ENCODE data around the gene GJA3. TPM values are rescaled to one million over a fixed set of nuclear protein-coding genes. Genes with fewer than 3 reads are reported as not detected.

Gene GJA3
- total RNA-seq, 1 donor from 2014 or later: not detected

GRCh38 chr13:20151016-20151415 is 9.8 kb downstream of the GJA3 start:
- ATAC-seq (peak; percentile 21), DNase-seq (no peak)
- no peaks in the 10 kb centered on the region for H3K36me3 ChIP-seq
- intact Hi-C loops (cut with DNase I): no loop called here
- no peak overlapping the region for H3K27ac ChIP-seq
- H3K9me3 ChIP-seq: no peaks in the 10 kb centered on the region
- no peaks in the 10 kb centered on the region for H3K4me1 ChIP-seq
- no peak for TF ChIP-seq CTCF (IDR thresholded peaks at IDR 0.05)
- H3K4me3 ChIP-seq: no peak overlapping the region
- H3K27me3 ChIP-seq: peaks cover 49% of the 10 kb centered on the region

- H3K4me3 ChIP-seq: no peak overlapping the region
- no peak for TF ChIP-seq CTCF (IDR thresholded peaks at IDR 0.05)
- H3K27me3 ChIP-seq: peaks cover 49% of the 10 kb centered on the region
- no peaks in the 10 kb centered on the region for H3K9me3 ChIP-seq
- peak; percentile 7 for ATAC-seq
- intact Hi-C loops (cut with DNase I): no loop called here
- no peaks in the 10 kb centered on the region for H3K36me3 ChIP-seq
- no peak for DNase-seq
- no peak overlapping the region for H3K27ac ChIP-seq
- H3K4me1 ChIP-seq: no peaks in the 10 kb centered on the region
These were observed 10.3 kb downstream of the GJA3 start for GRCh38 chr13:20150561-20150960.

GRCh38 chr13:20149762-20150161 is 11.1 kb downstream of the GJA3 start:
- ATAC-seq: no peak

GRCh38 chr13:20148501-20149183 is 12.2 kb downstream of the GJA3 start:
- peaks cover 47% of the 10 kb centered on the region for H3K27me3 ChIP-seq

More at GRCh38 chr13:20149762-20150161, 11.1 kb downstream of the GJA3 start:
- H3K27me3 ChIP-seq: peaks cover 46% of the 10 kb centered on the region
- H3K9me3 ChIP-seq: no peaks in the 10 kb centered on the region
- no peak overlapping the region for H3K4me3 ChIP-seq
- intact Hi-C loops (cut with DNase I): no loop called here
- H3K27ac ChIP-seq: no peak overlapping the region
- no peaks in the 10 kb centered on the region for H3K4me1 ChIP-seq
- no peak for DNase-seq
- no peaks in the 10 kb centered on the region for H3K36me3 ChIP-seq
- no peak for TF ChIP-seq CTCF (IDR thresholded peaks at IDR 0.05)

GRCh38 chr13:20146381-20146780 is 14.5 kb downstream of the GJA3 start:
- ATAC-seq (no peak), DNase-seq (no peak)
- no peaks in the 10 kb centered on the region for H3K4me1 ChIP-seq
- H3K27ac ChIP-seq: no peak overlapping the region
- no peak for TF ChIP-seq CTCF (IDR thresholded peaks at IDR 0.05)
- H3K36me3 ChIP-seq: no peaks in the 10 kb centered on the region
- no peak overlapping the region for H3K4me3 ChIP-seq
- intact Hi-C loops (cut with DNase I): no loop called here
- no peaks in the 10 kb centered on the region for H3K9me3 ChIP-seq
- H3K27me3 ChIP-seq: peaks cover 57% of the 10 kb centered on the region

More at GRCh38 chr13:20148501-20149183, 12.2 kb downstream of the GJA3 start:
- H3K4me1 ChIP-seq: no peaks in the 10 kb centered on the region
- DNase-seq (no peak), ATAC-seq (no peak)
- no peak overlapping the region for H3K27ac ChIP-seq
- no peak for TF ChIP-seq CTCF (IDR thresholded peaks at IDR 0.05)
- no peak overlapping the region for H3K4me3 ChIP-seq
- no peaks in the 10 kb centered on the region for H3K9me3 ChIP-seq
- no peaks in the 10 kb centered on the region for H3K36me3 ChIP-seq
- intact Hi-C loops (cut with DNase I): no loop called here
